Measurements from ENCODE around the gene RABGAP1L. TPM values are rescaled to one million over a fixed set of nuclear protein-coding genes. Genes with fewer than 3 reads are reported as not detected.

RABGAP1L gene
- total RNA-seq, 1 experiment from 2014 or later = 57.4 TPM

DNA sequence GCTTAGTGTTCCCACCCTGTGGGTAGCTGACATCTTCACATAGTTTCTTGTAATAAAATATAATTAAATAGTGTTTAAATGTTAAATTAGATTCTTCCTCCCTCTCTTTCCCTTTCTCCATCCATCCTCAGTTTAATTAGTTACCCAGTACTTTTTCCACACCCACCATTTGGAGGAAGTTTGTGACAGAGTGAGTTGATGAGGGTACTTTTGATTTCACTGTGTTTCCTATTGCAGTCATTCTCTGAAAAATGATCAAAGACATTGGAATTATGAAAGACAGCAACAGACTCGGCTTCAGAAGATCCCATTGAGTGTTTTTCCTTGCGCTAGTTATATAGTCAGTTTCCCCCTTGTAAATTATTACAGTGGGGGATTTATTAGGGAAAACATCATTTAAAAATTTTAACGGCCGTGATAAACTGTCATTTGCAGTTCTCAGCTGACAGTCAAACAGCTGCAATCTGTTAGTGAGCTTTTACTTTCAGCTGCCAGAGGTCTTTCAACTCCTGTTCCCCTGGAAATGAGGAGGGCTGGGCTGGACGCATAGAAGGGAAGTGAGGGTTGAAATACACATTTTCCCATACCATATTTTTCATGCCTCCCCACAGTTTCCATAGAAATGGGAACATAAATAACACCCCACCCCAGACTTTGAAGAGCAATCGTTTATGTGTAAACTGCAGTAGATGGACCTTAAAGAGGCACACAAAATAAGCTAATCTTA, 779.1 kb downstream of the RABGAP1L start:
- Histone ChIP-seq H3K9me2 (ENCODE audit: insufficient read depth) (no peaks in the 10 kb centered on the region), H3K4me1 (replicated peaks; ENCODE audit: insufficient read depth) (no peaks in the 10 kb centered on the region), H3K4me2 (no peak overlapping the region), H2AFZ (no peak overlapping the region), H3K36me3 (ENCODE audit: low read depth) (no peaks in the 10 kb centered on the region), H4K20me1 (ENCODE audit: insufficient read depth) (no peaks in the 10 kb centered on the region), H3F3A (ENCODE audit: insufficient read depth, low read depth) (no peaks in the 10 kb centered on the region; the same call in 1 of the 2 replicates), H3K4me3 (no peak overlapping the region), H3K9me3 (ENCODE audit: insufficient read depth, low read depth) (no peaks in the 10 kb centered on the region), H3K27ac (no peak overlapping the region), H3K27me3 (ENCODE audit: insufficient read depth, low read depth) (no peaks in the 10 kb centered on the region), H3K79me2 (ENCODE audit: low read depth) (no peaks in the 10 kb centered on the region)
- CTCF ChIA-PET = no interaction called here
- no peak for TF ChIP-seq EZH2 (IDR thresholded peaks at IDR 0.05; ENCODE audit: low read depth)
- TF ChIP-seq, protein P1, sequence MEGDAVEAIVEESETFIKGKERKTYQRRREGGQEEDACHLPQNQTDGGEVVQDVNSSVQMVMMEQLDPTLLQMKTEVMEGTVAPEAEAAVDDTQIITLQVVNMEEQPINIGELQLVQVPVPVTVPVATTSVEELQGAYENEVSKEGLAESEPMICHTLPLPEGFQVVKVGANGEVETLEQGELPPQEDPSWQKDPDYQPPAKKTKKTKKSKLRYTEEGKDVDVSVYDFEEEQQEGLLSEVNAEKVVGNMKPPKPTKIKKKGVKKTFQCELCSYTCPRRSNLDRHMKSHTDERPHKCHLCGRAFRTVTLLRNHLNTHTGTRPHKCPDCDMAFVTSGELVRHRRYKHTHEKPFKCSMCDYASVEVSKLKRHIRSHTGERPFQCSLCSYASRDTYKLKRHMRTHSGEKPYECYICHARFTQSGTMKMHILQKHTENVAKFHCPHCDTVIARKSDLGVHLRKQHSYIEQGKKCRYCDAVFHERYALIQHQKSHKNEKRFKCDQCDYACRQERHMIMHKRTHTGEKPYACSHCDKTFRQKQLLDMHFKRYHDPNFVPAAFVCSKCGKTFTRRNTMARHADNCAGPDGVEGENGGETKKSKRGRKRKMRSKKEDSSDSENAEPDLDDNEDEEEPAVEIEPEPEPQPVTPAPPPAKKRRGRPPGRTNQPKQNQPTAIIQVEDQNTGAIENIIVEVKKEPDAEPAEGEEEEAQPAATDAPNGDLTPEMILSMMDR (conservative IDR thresholded peaks at IDR 0.05) = no peak
- no peak for DNase-seq
- POLR2A ChIA-PET (ENCODE audit: unreplicated experiment) = no interaction called here
- intact Hi-C loops (cut with micrococcal nuclease; ENCODE audit: unreplicated experiment) = no loop called here
- BruUV-seq (replicated peaks) = no TSS peak

DNA sequence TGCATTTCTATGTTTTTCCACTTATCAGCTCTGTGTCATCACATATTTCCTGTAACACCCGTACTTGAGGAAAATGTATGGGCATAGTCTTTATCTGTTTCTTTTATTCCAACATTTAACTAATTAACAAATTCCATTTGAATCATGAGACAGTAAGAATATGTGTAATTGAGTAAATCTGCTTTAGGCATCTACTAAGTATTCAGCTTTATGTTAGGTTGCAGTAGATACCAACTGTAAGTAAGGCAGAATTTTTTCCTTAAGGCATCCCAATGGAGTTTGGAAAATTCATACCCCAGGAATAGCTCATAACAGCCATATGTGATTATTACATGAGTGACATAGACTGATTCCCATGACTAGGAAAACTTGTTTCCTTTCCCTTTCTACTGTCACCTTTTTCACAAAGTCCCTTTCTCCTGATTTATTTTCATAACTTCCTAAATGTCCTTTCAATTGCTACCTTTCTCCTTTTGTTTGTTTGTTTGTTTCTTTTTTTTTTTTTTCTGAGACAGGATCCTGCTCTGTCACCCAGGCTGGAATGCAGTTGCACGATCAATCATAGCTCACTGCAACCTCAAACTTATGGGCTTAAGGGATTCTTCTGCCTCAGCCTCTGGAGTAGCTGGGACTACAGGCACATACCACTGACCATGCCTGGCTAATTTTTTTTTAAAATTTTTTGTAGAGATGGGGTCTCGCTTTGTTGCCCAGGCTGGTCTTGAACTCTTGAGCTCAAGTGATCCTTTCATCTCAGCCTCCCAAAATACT, 780.6 kb downstream of the RABGAP1L start:
- no TSS peak for BruUV-seq (replicated peaks)
- H3K4me2 ChIP-seq = no peak overlapping the region
- no peaks in the 10 kb centered on the region for H4K20me1 ChIP-seq (ENCODE audit: insufficient read depth)
- H3K9me3 ChIP-seq (ENCODE audit: insufficient read depth, low read depth) = no peaks in the 10 kb centered on the region
- no peak overlapping the region for H3K4me3 ChIP-seq
- ChIA-PET POLR2A (ENCODE audit: unreplicated experiment) (no interaction called here), CTCF (no interaction called here)
- H3K4me1 ChIP-seq (replicated peaks; ENCODE audit: insufficient read depth) = no peaks in the 10 kb centered on the region
- no peaks in the 10 kb centered on the region for H3K9me2 ChIP-seq (ENCODE audit: insufficient read depth)
- no peaks in the 10 kb centered on the region; the same call in 1 of the 2 replicates for H3F3A ChIP-seq (ENCODE audit: insufficient read depth, low read depth)
- no peak overlapping the region for H3K27ac ChIP-seq
- intact Hi-C loops (cut with micrococcal nuclease; ENCODE audit: unreplicated experiment) = no loop called here
- TF ChIP-seq, protein P1 (conservative IDR thresholded peaks at IDR 0.05) = no peak
- no peak for TF ChIP-seq EZH2 (IDR thresholded peaks at IDR 0.05; ENCODE audit: low read depth)
- H3K36me3 ChIP-seq (ENCODE audit: low read depth) = no peaks in the 10 kb centered on the region
- no peak overlapping the region for H2AFZ ChIP-seq
- no peak for DNase-seq
- no peaks in the 10 kb centered on the region for H3K79me2 ChIP-seq (ENCODE audit: low read depth)
- no peaks in the 10 kb centered on the region for H3K27me3 ChIP-seq (ENCODE audit: insufficient read depth, low read depth)

DNA sequence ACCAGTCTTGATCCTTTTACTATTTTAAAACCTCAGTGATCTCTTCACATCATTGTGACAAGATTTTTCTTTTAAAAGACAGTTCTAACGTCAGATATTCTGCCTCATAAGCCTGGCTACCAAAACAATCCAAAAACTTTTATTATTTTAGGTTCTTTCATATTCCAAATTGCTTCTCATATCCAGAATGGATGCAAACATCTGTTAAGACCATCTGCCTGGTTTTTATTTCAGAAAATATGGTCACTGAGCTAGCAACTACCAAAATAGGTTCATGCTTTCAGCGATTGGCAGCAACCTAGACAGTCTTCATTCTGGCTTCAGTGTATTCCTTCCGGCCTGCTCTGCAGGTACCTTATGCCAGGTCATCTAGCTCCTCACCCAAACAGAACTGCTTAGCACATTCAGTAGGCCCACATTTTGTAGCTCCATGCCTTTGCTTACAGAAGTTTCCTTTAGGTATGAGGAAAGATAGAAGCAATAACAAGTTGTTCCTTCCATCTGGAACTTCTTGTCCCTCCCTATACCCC, 781.4 kb downstream of the RABGAP1L start:
- Histone ChIP-seq H3K9me3 (ENCODE audit: insufficient read depth, low read depth) (no peaks in the 10 kb centered on the region), H3K79me2 (ENCODE audit: low read depth) (no peaks in the 10 kb centered on the region), H3K36me3 (ENCODE audit: low read depth) (no peaks in the 10 kb centered on the region), H3K27me3 (ENCODE audit: insufficient read depth, low read depth) (no peaks in the 10 kb centered on the region), H4K20me1 (ENCODE audit: insufficient read depth) (no peaks in the 10 kb centered on the region), H3K4me1 (replicated peaks; ENCODE audit: insufficient read depth) (no peaks in the 10 kb centered on the region), H3K4me3 (no peak overlapping the region), H3K4me2 (no peak overlapping the region), H3F3A (ENCODE audit: insufficient read depth, low read depth) (no peaks in the 10 kb centered on the region; the same call in 1 of the 2 replicates), H3K9me2 (ENCODE audit: insufficient read depth) (no peaks in the 10 kb centered on the region), H2AFZ (no peak overlapping the region), H3K27ac (no peak overlapping the region)
- no TSS peak for BruUV-seq (replicated peaks)
- intact Hi-C loops (cut with micrococcal nuclease; ENCODE audit: unreplicated experiment) = no loop called here
- no peak for TF ChIP-seq EZH2 (IDR thresholded peaks at IDR 0.05; ENCODE audit: low read depth)
- TF ChIP-seq, protein P1 (conservative IDR thresholded peaks at IDR 0.05) = no peak
- POLR2A ChIA-PET (ENCODE audit: unreplicated experiment) = no interaction called here
- CTCF ChIA-PET = no interaction called here
- DNase-seq = no peak
